Neural progenitor cell (in vitro differentiated cells): ENCODE data around the gene RIMKLB. TPM values are rescaled to one million over a fixed set of nuclear protein-coding genes. Genes with fewer than 3 reads are reported as not detected.

ENCODE experiments used
- DNase-seq: peaks from one replicate; pipeline ENCODE4 v3.0.0-alpha.2; 2016; ENCODE audit warnings: low spot score
- H2AFZ ChIP-seq: fragments of 200-600 bp; sonication (generic); replicated peaks from 2 replicates; pipeline ENCODE4 v1.6.1; 2016; ENCODE audit warnings: antibody characterized with exemption
- H3F3A ChIP-seq: fragments of 200-600 bp; sonication (generic); 2 replicates; pipeline ENCODE4 v1.6.1; 2016; ENCODE audit warnings: antibody characterized with exemption, low read depth
- H3K27ac ChIP-seq: fragments of 200-600 bp; sonication (generic); 2 replicates; pipeline ENCODE4 v1.5.1; 2016; ENCODE audit warnings: mild to moderate bottlenecking
- H3K27me3 ChIP-seq: fragments of 200-600 bp; sonication (generic); 2 replicates; pipeline ENCODE4 v1.6.1; 2016; ENCODE audit warnings: mild to moderate bottlenecking, moderate library complexity
- H3K36me3 ChIP-seq: fragments of 200-600 bp; sonication (generic); 2 replicates; pipeline ENCODE4 v1.5.1; 2016
- H3K4me1 ChIP-seq: fragments of 200-600 bp; sonication (generic); 2 replicates; pipeline ENCODE4 v1.6.1; 2016; ENCODE audit warnings: mixed run types
- H3K4me2 ChIP-seq: fragments of 200-600 bp; sonication (generic); 2 replicates; pipeline ENCODE4 v1.6.1; 2016
- H3K4me3 ChIP-seq: fragments of 200-600 bp; sonication (generic); 2 replicates; pipeline ENCODE4 v1.5.1; 2016
- H3K79me2 ChIP-seq: fragments of 200-600 bp; sonication (generic); 2 replicates; pipeline ENCODE4 v1.6.1; 2016; ENCODE audit warnings: low read depth
- H3K9ac ChIP-seq: fragments of 200-600 bp; sonication (generic); 2 replicates; pipeline ENCODE4 v1.6.1; 2016
- H3K9me3 ChIP-seq: fragments of 200-600 bp; sonication (generic); 2 replicates; pipeline ENCODE4 v1.5.1; 2016; ENCODE audit warnings: low read depth
- H4K20me1 ChIP-seq: fragments of 200-600 bp; sonication (generic); 2 replicates; pipeline ENCODE4 v1.6.1; 2016; ENCODE audit warnings: low read depth
- H3K27ac Mint-ChIP-seq: 3 replicates; pipeline ENCODE4 v1.8.0; 2021; ENCODE audit warnings: mixed read lengths
- H3K27me3 Mint-ChIP-seq: 2 replicates; pipeline ENCODE4 v1.8.0; 2022; ENCODE audit warnings: low read depth, mild to moderate bottlenecking, inconsistent platforms, moderate library complexity, mixed read lengths; ENCODE audit not compliant: insufficient read depth
- H3K36me3 Mint-ChIP-seq: 3 replicates; pipeline ENCODE4 v1.8.0; 2021; ENCODE audit warnings: mixed read lengths
- H3K4me1 Mint-ChIP-seq: 3 replicates; pipeline ENCODE4 v1.8.0; 2021; ENCODE audit warnings: mixed read lengths
- H3K4me3 Mint-ChIP-seq: 3 replicates; pipeline ENCODE4 v1.8.0; 2021; ENCODE audit warnings: mild to moderate bottlenecking, moderate library complexity, mixed read lengths
- H3K9me3 Mint-ChIP-seq: 3 replicates; pipeline ENCODE4 v1.8.0; 2020; ENCODE audit warnings: mixed read lengths
- CTCF ChIP-seq: fragments of 200-600 bp; sonication (generic); IDR thresholded peaks from 2 replicates; pipeline ENCODE4 v1.5.1; 2017; ENCODE audit warnings: antibody characterized with exemption, mild to moderate bottlenecking
- EZH2 ChIP-seq: fragments of 200-600 bp; sonication (generic); IDR thresholded peaks from 2 replicates; pipeline ENCODE4 v1.6.1; 2017; ENCODE audit warnings: antibody characterized with exemption, mild to moderate bottlenecking, moderate library complexity
- EZH2phosphoT487 ChIP-seq: fragments of 200-600 bp; sonication (generic); IDR thresholded peaks from 2 replicates; pipeline ENCODE4 v1.6.1; 2017; ENCODE audit warnings: antibody characterized with exemption
- total RNA-seq: library from RNA; depleted of rRNA; stranded (reverse); fragments of >200 nt; gene quantifications from 2 replicates; pipeline ENCODE4 v1.2.3, GENCODE V29; 2015; ENCODE audit warnings: low replicate concordance

The RIMKLB gene
- total RNA-seq, 1 donor from 2014 or later: 131 TPM

GRCh38 chr12:8699714-8700113 lies 1.9 kb downstream of the RIMKLB start:
- Mint-ChIP-seq H3K36me3 (peaks cover 9% of the 10 kb centered on the region), H3K27me3 (peaks cover 3% of the 10 kb centered on the region), H3K4me3 (peak overlapping the region; percentile 81), H3K4me1 (peaks cover 35% of the 10 kb centered on the region), H3K9me3 (no peaks in the 10 kb centered on the region), H3K27ac (no peak overlapping the region)
- peak overlapping the region; percentile 88 for H3K4me2 ChIP-seq
- peaks cover 13% of the 10 kb centered on the region for H3K4me1 ChIP-seq
- no peak overlapping the region for H2AFZ ChIP-seq
- peaks cover 56% of the 10 kb centered on the region for H4K20me1 ChIP-seq
- TF ChIP-seq EZH2phosphoT487 (no peak), CTCF (no peak), EZH2 (no peak)
- H3K27me3 ChIP-seq: no peaks in the 10 kb centered on the region
- H3K79me2 ChIP-seq: peaks cover 67% of the 10 kb centered on the region
- DNase-seq: peak; percentile 62
- peaks cover 38% of the 10 kb centered on the region for H3F3A ChIP-seq
- no peak overlapping the region for H3K9ac ChIP-seq
- no peaks in the 10 kb centered on the region for H3K9me3 ChIP-seq
- peak overlapping the region; percentile 99 for H3K4me3 ChIP-seq
- H3K27ac ChIP-seq: peak overlapping the region; percentile 26
- no peaks in the 10 kb centered on the region for H3K36me3 ChIP-seq

GRCh38 chr12:8701046-8701660 lies 3.4 kb downstream of the RIMKLB start:
- H3F3A ChIP-seq: peaks cover 38% of the 10 kb centered on the region
- Mint-ChIP-seq H3K27me3 (peaks cover 3% of the 10 kb centered on the region), H3K4me1 (peaks cover 33% of the 10 kb centered on the region), H3K27ac (no peak overlapping the region), H3K9me3 (no peaks in the 10 kb centered on the region), H3K36me3 (peaks cover 9% of the 10 kb centered on the region), H3K4me3 (no peak overlapping the region)
- H2AFZ ChIP-seq: no peak overlapping the region
- TF ChIP-seq EZH2 (no peak), CTCF (no peak), EZH2phosphoT487 (no peak)
- no peak for DNase-seq
- no peak overlapping the region for H3K27ac ChIP-seq
- H3K9ac ChIP-seq: no peak overlapping the region
- H4K20me1 ChIP-seq: peaks cover 57% of the 10 kb centered on the region
- H3K27me3 ChIP-seq: no peaks in the 10 kb centered on the region
- H3K4me1 ChIP-seq: peaks cover 13% of the 10 kb centered on the region
- no peaks in the 10 kb centered on the region for H3K9me3 ChIP-seq
- no peaks in the 10 kb centered on the region for H3K36me3 ChIP-seq
- H3K4me2 ChIP-seq: no peak overlapping the region
- peaks cover 81% of the 10 kb centered on the region for H3K79me2 ChIP-seq
- H3K4me3 ChIP-seq: no peak overlapping the region

- Histone ChIP-seq H3F3A (peaks cover 31% of the 10 kb centered on the region), H3K4me3 (no peak overlapping the region), H3K27me3 (no peaks in the 10 kb centered on the region), H3K9me3 (no peaks in the 10 kb centered on the region), H3K36me3 (no peaks in the 10 kb centered on the region), H3K4me1 (peaks cover 13% of the 10 kb centered on the region), H3K9ac (no peak overlapping the region), H4K20me1 (peaks cover 67% of the 10 kb centered on the region), H3K4me2 (no peak overlapping the region), H3K79me2 (peaks cover 91% of the 10 kb centered on the region), H2AFZ (no peak overlapping the region), H3K27ac (no peak overlapping the region)
- no peak overlapping the region for H3K4me3 Mint-ChIP-seq
- TF ChIP-seq CTCF (no peak), EZH2 (no peak), EZH2phosphoT487 (no peak)
- no peak overlapping the region for H3K27ac Mint-ChIP-seq
- peaks cover 12% of the 10 kb centered on the region for H3K36me3 Mint-ChIP-seq
- no peak for DNase-seq
- no peaks in the 10 kb centered on the region for H3K9me3 Mint-ChIP-seq
- H3K27me3 Mint-ChIP-seq: peaks cover under 1% of the 10 kb centered on the region
- H3K4me1 Mint-ChIP-seq: peaks cover 24% of the 10 kb centered on the region
These were observed 4.4 kb downstream of the RIMKLB start for GRCh38 chr12:8702159-8702558.
